Mesodermal cell (in vitro differentiated cells): ENCODE data around the gene MCOLN2.

Source experiments
- H3K27ac ChIP-seq: 2 replicates; pipeline ENCODE4 v1.7.0; 2013; ENCODE audit warnings: mild to moderate bottlenecking, low read depth, low read length, moderate library complexity; ENCODE audit not compliant: severe bottlenecking
- H3K36me3 ChIP-seq: 2 replicates; pipeline ENCODE4 v1.7.1; 2013; ENCODE audit warnings: mild to moderate bottlenecking, low read length, moderate library complexity; ENCODE audit not compliant: control insufficient read depth, insufficient read depth
- H3K4me1 ChIP-seq: one replicate; pipeline ENCODE4 v1.7.1; 2013; ENCODE audit warnings: mild to moderate bottlenecking, low read length; ENCODE audit not compliant: insufficient read depth, control insufficient read depth, poor library complexity, severe bottlenecking
- H3K4me3 ChIP-seq: 2 replicates; pipeline ENCODE4 v1.7.0; 2013; ENCODE audit warnings: low read length, control low read depth, mild to moderate bottlenecking; ENCODE audit not compliant: insufficient read depth, poor library complexity, severe bottlenecking; ENCODE audit errors: extremely low read depth
- H3K9me3 ChIP-seq: 2 replicates; pipeline ENCODE4 v1.7.1; 2013; ENCODE audit warnings: mild to moderate bottlenecking, low read length, moderate library complexity; ENCODE audit not compliant: control insufficient read depth
- WGBS, 2 experiments: methylation state at CpG; one replicate each; pipeline ENCODE4 v1.1.5; 2013; ENCODE audit warnings: missing lambda C conversion rate in 2 of 2; ENCODE audit not compliant: insufficient coverage in 2 of 2; 5-methylcytosine and 5-hydroxymethylcytosine counted together

MCOLN2 gene

DNA sequence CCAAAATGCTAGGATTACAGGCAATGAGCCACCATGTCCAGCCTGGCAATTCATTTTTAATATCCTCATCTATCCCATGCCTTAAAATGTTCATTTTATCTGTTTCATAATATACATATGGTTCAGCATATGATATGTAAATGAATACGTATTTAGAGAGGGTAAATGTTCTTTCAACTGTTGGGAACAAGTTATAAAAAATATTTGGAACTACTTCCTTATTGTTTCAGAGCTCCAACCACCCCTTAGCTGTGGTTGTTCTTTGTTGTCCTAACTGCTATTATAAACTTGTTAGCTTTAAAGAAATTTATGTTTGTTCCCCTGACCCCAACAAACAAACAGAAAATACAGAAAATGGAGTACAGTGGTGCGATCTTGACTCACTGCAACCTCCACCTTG lies 14.5 kb downstream of the MCOLN2 start:
- Histone ChIP-seq H3K9me3 (no peaks in the 10 kb centered on the region), H3K4me1 (no peaks in the 10 kb centered on the region), H3K4me3 (no peak overlapping the region), H3K27ac (no peak overlapping the region), H3K36me3 (no peaks in the 10 kb centered on the region)
- WGBS, 2 experiments = 100% methylated on average over 1 of the region's 2 CpGs; no CpG with 5 or more reads in 1 of the 2 experiments

DNA sequence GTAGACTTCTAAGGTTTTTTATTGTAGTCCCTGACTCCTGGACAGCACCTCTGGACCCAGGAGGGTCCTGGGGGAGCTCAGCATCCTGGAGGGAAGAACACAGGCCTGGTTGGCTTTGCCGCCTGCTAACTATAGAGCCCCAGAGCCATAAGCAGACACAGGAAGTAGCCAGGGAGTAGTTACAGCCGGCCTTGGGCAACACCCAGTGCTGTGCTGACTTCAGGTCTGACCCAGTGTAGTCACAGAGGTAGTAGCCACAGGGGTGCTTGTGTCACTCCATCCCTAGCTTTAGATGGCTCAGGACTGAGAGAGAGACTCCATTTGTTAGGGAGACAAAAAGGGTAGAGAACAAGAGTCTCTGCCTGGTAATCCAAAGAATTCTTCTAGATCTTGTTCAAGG lies 21.9 kb downstream of the MCOLN2 start:
- H3K9me3 ChIP-seq = no peaks in the 10 kb centered on the region
- no peak overlapping the region for H3K27ac ChIP-seq
- H3K36me3 ChIP-seq = no peaks in the 10 kb centered on the region
- no peaks in the 10 kb centered on the region for H3K4me1 ChIP-seq
- H3K4me3 ChIP-seq = no peak overlapping the region
- WGBS, 2 experiments = 88 to 100% methylated on average over 1 of the region's 2 CpGs

DNA sequence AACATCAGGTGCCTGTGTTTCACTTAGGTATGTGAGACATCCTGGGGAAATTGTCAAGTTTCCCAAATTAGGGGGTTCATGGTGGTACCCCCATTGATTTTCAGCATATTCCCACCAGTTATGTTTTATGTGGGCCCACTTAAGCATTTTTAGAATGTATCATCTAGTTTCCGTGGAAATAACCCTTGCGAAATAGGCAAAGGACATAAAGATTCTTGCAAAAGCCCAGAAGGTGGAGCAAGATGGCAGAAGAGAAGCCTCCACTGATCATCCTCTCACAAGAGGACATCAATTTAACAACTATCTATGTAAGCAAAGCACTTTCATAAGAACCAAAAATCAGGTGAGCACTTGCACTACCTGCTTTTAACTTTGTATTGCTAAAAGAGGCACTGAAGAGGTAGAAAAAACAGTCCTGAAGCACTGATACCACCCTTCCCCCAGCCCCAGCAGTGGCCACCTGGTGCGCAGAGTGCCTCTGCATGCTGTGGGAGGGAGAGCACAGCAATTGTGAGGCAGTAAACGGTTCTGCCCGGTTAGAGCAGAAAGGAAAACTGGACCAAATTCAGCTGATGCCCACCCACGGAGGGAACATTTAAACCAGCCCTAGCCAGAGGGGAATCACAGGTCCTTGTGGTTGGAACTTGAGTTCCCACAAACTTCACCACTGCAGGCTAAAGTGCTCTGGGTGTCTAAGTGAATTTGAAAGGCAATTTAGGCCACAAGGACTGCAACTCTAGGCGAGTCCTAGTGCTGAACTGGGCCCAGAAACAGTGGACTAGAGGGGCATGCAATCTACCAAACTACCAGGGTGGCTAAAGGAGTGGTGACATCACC lies 23.2 kb downstream of the MCOLN2 start:
- Histone ChIP-seq H3K4me3 (no peak overlapping the region), H3K27ac (no peak overlapping the region), H3K36me3 (no peaks in the 10 kb centered on the region), H3K9me3 (no peaks in the 10 kb centered on the region), H3K4me1 (no peaks in the 10 kb centered on the region)
- WGBS, 2 experiments = 72 to 77% methylated on average over 3 to 5 of the region's 7 CpGs

DNA sequence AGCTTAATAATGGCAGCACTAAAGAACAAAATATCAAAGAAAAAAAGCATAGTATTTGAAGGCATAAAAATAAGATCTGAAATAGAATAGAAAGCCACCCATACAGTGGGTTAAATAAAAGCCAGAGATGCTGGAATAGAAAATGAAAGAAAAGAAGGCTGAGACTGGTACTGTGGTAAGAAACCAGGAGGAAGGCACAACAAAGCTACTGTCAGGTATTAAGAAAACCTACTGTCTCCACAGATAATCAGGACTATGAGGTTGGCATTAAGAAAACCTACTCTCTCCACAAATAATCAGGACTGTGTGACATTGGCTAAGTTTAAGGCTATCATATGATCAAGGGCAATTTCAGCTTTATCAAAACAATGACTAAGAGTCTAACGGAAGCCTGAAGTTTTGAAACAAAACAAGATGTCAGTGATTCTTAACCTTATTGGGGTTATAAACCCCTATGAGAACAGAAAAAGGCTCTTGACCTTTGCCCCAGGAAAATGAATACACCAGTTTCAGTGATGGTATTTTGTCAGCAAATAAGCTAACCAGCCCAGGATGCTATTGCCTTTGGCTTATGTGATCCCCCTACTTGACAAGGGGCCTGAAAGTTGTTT lies 24.4 kb downstream of the MCOLN2 start:
- H3K4me1 ChIP-seq = no peaks in the 10 kb centered on the region
- H3K27ac ChIP-seq = no peak overlapping the region
- no peaks in the 10 kb centered on the region for H3K36me3 ChIP-seq
- H3K9me3 ChIP-seq = no peaks in the 10 kb centered on the region
- WGBS, 2 experiments = 100% methylated on average over 1 of the region's 1 CpG; no CpG with 5 or more reads in 1 of the 2 experiments
- no peak overlapping the region for H3K4me3 ChIP-seq

DNA sequence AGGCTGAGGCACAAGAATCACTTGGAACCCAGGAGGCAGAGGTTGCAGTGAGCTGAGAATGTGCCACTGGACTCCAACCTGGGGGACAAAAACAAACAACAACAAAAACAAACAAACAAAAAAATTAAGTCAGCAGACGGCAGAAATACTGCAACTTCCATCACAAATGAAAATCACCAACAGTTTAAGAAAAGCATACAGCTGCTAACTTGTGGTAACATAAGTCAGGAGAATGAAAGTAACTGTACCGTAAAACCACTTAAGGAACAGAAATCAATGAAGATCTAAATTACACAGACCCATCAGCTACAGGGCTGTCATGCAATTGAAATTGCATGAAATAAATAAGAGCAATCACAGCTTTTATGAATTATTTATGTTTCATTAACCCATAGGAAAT lies 25.0 kb downstream of the MCOLN2 start:
- Histone ChIP-seq H3K4me1 (no peaks in the 10 kb centered on the region), H3K9me3 (no peaks in the 10 kb centered on the region), H3K27ac (no peak overlapping the region), H3K4me3 (no peak overlapping the region), H3K36me3 (no peaks in the 10 kb centered on the region)
- no CpG with 5 or more reads among the region's 2 CpGs for WGBS, 2 experiments

DNA sequence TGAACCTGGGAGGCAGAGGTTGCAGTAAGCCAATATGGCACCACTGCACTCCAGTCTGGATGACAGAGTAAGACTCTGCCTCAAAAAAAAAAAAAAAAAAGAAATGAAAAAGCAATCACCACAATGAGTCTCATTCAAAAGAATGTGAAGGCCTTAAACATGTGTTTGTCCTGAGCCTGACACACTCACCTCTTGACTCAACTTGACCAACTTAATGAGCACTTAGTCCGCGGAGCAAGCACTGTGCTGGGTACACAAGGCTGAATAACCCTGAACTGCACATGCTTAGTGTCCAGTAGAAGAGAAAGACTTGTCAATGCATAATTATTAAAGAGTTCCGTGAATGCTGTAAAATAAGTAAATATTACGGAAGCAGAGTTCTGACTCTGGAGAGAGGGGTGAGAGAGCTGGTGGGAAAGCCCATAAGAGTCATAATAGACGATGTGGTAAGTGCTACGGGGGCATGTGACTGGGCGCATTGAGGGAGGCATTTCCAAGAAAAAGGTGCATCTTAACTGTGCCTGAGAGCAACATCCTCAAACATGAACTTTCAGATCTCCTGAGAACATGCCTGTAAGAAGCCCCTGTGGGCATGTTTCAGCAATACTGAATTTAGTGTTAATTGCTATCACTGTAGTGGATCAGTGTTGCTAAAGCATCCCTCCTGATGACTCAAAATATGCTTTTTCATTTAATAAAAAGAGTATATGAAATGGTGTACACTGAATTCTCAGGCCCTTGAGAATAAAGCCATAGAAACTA lies 27.2 kb downstream of the MCOLN2 start:
- no peak overlapping the region for H3K27ac ChIP-seq
- no peaks in the 10 kb centered on the region for H3K36me3 ChIP-seq
- H3K4me3 ChIP-seq = no peak overlapping the region
- H3K4me1 ChIP-seq = no peaks in the 10 kb centered on the region
- WGBS, 2 experiments = 92 to 95% methylated on average over 5 to 7 of the region's 7 CpGs
- no peaks in the 10 kb centered on the region for H3K9me3 ChIP-seq

DNA sequence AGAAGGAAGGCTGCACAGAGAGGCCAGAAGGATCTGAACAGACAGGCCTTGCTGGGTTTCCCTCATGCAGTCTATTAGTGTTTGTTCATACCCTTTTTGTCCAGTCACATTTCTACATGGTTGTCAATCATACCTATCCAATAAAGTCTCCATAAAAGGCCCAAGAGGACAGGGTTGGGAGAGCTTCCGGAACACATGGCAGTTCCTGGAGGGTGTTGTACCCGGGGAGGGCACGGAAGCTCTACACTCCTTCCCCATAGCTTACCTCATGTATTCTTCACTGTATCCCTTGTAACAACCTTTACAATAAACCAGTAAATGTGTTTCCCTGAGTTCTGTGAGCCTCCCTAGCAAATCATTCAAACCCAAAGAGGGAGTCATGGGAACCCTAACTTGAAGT lies 28.0 kb downstream of the MCOLN2 start:
- Histone ChIP-seq H3K4me3 (no peak overlapping the region), H3K36me3 (no peaks in the 10 kb centered on the region), H3K27ac (no peak overlapping the region), H3K9me3 (no peaks in the 10 kb centered on the region), H3K4me1 (no peaks in the 10 kb centered on the region)
- WGBS, 2 experiments = 80 to 89% methylated on average over 1 to 3 of the region's 3 CpGs

DNA sequence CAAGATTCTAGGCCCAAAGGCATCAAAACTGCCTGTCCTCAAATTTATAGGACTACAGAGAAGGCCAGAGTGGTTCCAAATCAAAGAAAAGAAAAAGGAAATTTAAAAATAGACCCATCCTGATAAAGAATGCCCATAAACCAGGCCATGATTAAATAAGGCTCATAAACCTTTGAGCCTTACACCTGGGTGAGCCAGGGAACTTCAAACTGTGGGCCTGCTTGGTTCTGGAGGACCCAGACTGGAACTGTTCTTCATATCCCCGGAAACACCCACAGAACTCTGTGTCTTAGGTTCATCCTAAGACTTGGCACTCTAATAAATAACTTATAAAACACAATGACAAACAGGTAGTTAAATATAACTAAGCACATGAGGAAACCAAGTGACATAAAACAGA lies 28.8 kb downstream of the MCOLN2 start:
- WGBS, 2 experiments = 100% methylated on average over 1 of the region's 1 CpG; no CpG with 5 or more reads in 1 of the 2 experiments
- Histone ChIP-seq H3K4me3 (no peak overlapping the region), H3K4me1 (no peaks in the 10 kb centered on the region), H3K27ac (no peak overlapping the region), H3K9me3 (no peaks in the 10 kb centered on the region), H3K36me3 (no peaks in the 10 kb centered on the region)

DNA sequence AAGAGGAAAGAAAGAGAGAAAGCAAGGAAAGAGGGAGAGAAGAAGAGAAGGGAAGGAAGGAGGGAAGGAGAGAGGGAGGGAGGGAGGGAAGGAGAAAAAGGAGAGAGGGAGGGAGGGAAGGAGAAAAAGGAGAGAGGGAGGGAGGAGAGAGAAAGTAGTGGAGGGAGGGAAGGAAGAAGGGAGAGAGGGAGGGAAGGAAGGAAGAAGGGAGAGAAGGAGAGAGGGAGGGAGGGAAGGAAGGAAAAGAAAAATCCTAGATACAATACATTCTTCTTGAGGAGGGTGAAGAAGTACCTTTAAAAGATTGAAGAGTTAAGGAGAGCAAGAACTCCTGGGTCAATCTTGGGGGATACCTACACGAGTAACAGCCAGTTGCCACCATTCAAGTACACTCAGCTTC lies 29.2 kb downstream of the MCOLN2 start:
- H3K4me1 ChIP-seq = no peaks in the 10 kb centered on the region
- 60% methylated on average over 1 of the region's 1 CpG; no CpG with 5 or more reads in 1 of the 2 experiments for WGBS, 2 experiments
- H3K4me3 ChIP-seq = no peak overlapping the region
- H3K36me3 ChIP-seq = no peaks in the 10 kb centered on the region
- no peak overlapping the region for H3K27ac ChIP-seq
- no peaks in the 10 kb centered on the region for H3K9me3 ChIP-seq

DNA sequence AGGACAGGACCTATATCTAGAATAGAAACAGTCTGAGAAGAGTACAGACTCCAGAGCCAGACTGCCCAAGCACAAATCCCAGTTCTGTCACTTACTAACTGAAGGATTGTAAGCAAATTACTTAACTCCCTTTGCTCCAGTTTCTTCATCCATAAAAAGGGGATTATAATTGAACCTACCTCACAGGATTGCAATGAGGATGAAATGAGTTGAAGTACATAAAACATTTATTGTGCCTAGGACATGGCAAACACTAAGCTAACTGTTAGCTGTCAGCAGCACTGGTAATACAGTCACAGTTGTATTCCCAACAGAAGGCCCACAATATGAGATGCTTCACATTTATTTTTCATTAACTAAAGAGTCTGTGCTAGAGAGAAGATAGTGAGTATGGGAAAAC lies 33.9 kb downstream of the MCOLN2 start:
- H3K36me3 ChIP-seq = no peaks in the 10 kb centered on the region
- peaks cover 12% of the 10 kb centered on the region for H3K4me1 ChIP-seq
- no peak overlapping the region for H3K4me3 ChIP-seq
- no peak overlapping the region for H3K27ac ChIP-seq
- H3K9me3 ChIP-seq = no peaks in the 10 kb centered on the region
